Neutrophil (primary cell): ENCODE data around the gene WARS2.

Source experiments
- H3K27ac ChIP-seq: fragments of 200-600 bp; sonication (generic); 2 replicates; pipeline ENCODE4 v1.5.1; 2016; ENCODE audit warnings: mild to moderate bottlenecking, moderate library complexity
- H3K27me3 ChIP-seq: fragments of 200-600 bp; sonication (generic); 2 replicates; pipeline ENCODE4 v1.6.0; 2016; ENCODE audit warnings: mild to moderate bottlenecking
- H3K36me3 ChIP-seq: fragments of 200-600 bp; sonication (generic); 2 replicates; pipeline ENCODE4 v1.5.1; 2017
- H3K4me1 ChIP-seq, 2 experiments: fragments of 200-600 bp in 1 of 2; sonication (generic) in 1 of 2; 1 replicate in 1 of 2; 2 replicates in 1 of 2; pipeline versions ENCODE4 v1.5.1 to v1.6.1; 2013 to 2016; ENCODE audit warnings: low read depth in 1 of 2, low read length in 1 of 2, mild to moderate bottlenecking in 1 of 2, moderate library complexity in 1 of 2; ENCODE audit not compliant: control insufficient read depth in 1 of 2, insufficient read depth in 1 of 2
- H3K4me3 ChIP-seq, 2 experiments: fragments of 200-600 bp in 1 of 2; sonication (generic) in 1 of 2; 1 replicate in 1 of 2; 2 replicates in 1 of 2; pipeline ENCODE4 v1.5.1; 2013 to 2016; ENCODE audit warnings: low read depth in 1 of 2, low read length in 1 of 2, mild to moderate bottlenecking in 1 of 2, moderate library complexity in 1 of 2
- H3K9me3 ChIP-seq: fragments of 200-600 bp; sonication (generic); 2 replicates; pipeline ENCODE4 v1.5.1; 2016
- TF ChIP-seq, protein P1 (sequence below): fragments of 200-600 bp; sonication (generic); IDR thresholded peaks from 2 replicates; pipeline ENCODE4 v1.5.1; 2016; ENCODE audit warnings: antibody characterized with exemption

The WARS2 gene

DNA sequence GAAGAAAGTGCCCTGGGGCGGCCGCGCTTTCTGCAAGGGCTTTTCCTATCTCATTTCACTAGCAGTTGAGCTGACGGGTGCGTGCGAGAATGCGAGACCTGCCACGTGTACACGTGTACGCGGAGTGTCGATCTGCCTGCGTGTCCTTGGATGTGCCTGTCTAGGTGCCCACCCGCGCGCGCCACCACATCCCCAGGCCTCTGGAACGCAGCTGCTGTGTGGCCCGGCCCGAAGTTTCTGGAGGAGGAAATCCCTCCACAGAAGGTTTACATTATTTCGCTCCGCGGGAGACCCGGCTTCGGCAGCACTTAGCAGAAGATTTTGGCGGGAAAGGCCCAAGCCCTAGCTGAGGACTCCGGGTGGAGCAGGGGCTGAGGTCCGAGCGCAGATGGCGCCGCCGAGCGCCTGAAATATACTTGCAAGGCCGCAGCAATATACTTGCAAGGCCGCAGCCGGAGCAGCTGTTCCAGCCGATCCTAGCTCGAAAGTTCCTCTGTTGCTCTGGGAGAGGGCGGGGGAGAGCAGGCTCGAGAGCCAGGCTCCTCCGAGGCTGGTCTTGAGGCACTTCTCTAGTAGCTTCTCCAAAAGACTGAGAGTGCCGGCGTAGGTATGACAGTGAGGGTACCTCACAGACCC is 156.2 kb downstream of the WARS2 start:
- TF ChIP-seq, protein P1, sequence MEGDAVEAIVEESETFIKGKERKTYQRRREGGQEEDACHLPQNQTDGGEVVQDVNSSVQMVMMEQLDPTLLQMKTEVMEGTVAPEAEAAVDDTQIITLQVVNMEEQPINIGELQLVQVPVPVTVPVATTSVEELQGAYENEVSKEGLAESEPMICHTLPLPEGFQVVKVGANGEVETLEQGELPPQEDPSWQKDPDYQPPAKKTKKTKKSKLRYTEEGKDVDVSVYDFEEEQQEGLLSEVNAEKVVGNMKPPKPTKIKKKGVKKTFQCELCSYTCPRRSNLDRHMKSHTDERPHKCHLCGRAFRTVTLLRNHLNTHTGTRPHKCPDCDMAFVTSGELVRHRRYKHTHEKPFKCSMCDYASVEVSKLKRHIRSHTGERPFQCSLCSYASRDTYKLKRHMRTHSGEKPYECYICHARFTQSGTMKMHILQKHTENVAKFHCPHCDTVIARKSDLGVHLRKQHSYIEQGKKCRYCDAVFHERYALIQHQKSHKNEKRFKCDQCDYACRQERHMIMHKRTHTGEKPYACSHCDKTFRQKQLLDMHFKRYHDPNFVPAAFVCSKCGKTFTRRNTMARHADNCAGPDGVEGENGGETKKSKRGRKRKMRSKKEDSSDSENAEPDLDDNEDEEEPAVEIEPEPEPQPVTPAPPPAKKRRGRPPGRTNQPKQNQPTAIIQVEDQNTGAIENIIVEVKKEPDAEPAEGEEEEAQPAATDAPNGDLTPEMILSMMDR, result no peak
- Histone ChIP-seq H3K9me3 (no peaks in the 10 kb centered on the region), H3K27ac (no peak overlapping the region), H3K36me3 (no peaks in the 10 kb centered on the region), H3K4me1 (peaks cover 0 to 15% of the 10 kb centered on the region in 2 experiments), H3K27me3 (peaks cover 100% of the 10 kb centered on the region), H3K4me3 (no peak overlapping the region)

DNA sequence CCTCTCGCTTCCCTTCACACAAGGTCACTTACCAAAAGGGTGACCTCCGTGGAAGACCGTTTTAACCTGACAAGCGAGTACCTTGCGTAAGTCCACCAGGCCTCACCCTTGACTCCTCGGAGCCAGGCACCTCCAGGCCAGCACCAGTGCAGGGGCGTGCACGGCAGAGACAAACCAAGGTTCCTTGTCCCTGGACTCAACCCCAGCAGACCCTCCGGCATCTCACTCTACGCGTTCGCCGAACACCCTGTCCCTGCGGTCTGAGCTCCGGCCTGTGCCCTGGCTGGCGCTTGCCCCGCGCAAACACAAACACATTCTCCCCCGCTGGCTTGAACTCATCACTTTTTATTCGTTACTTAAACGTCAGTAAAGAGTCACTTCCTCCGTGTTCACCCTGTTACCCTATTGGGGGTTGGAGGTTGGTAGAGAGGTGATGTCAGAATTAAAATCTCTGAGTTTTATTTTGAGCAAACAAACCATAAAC is 156.9 kb downstream of the WARS2 start:
- Histone ChIP-seq H3K4me1 (peaks cover 0 to 15% of the 10 kb centered on the region in 2 experiments), H3K27me3 (peaks cover 100% of the 10 kb centered on the region), H3K27ac (no peak overlapping the region), H3K9me3 (no peaks in the 10 kb centered on the region), H3K4me3 (no peak overlapping the region), H3K36me3 (no peaks in the 10 kb centered on the region)
- TF ChIP-seq, protein P1, result no peak

DNA sequence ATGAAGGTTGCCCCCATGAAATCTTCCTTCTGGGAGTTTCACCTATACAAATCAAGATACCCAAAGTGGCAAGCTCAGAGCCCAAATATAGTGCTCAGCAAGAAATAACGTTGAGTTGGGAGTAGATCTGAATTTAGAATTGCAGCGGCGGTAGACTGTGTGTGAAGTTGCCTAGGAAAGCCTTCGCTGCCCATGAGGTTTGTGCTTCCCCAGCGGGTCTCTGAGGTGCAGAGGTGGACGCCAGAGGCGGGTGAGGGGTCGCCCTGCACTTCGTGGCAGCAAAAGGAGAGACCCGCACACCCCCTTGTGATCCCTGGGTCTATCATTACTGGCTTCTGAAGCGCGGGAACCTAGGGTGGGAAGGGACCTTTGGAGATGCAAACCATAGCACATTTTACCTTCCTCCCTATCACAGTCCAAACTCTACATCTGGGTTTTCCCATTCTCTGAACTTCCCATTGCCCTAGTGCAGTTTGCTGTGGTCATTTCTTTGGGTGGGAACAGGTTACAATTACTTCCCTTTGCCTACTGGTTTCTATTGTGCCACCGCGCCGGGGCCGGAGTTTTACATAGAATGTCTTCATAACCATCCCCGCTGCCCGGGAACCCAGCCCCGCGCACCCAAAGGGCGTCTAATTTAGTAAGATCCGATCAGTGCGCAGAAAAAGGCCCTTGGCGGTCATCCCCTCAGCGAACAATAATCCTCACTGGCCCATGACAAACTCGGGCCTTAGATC is 157.5 kb downstream of the WARS2 start:
- Histone ChIP-seq H3K4me3 (no peak overlapping the region), H3K9me3 (no peaks in the 10 kb centered on the region), H3K27me3 (peaks cover 100% of the 10 kb centered on the region), H3K4me1 (peaks cover 0 to 15% of the 10 kb centered on the region in 2 experiments), H3K27ac (no peak overlapping the region), H3K36me3 (no peaks in the 10 kb centered on the region)
- TF ChIP-seq, protein P1, result no peak

DNA sequence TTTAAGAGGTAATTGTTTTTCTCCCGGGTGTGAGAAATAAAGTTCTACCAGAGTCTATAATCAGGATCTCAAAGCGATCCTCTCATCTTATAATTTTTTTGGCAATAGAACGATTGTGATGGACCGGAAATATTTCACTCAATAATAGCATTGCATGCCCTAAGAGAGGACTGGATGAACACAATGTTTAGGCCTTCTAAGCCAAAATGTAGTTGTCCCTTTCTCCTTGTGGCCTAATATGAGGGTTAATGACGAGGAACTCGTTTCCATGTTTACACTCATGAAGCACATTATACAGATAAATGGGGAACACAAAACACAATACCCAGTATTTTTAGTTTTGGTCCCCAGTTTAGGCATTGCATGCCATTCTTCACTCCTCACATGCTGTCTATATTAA is 158.2 kb downstream of the WARS2 start:
- H3K36me3 ChIP-seq, result no peaks in the 10 kb centered on the region
- H3K27me3 ChIP-seq, result peaks cover 100% of the 10 kb centered on the region
- TF ChIP-seq, protein P1, result no peak
- no peak overlapping the region for H3K27ac ChIP-seq
- H3K9me3 ChIP-seq, result no peaks in the 10 kb centered on the region
- peaks cover 0 to 12% of the 10 kb centered on the region in 2 experiments for H3K4me1 ChIP-seq
- H3K4me3 ChIP-seq, result no peak overlapping the region

DNA sequence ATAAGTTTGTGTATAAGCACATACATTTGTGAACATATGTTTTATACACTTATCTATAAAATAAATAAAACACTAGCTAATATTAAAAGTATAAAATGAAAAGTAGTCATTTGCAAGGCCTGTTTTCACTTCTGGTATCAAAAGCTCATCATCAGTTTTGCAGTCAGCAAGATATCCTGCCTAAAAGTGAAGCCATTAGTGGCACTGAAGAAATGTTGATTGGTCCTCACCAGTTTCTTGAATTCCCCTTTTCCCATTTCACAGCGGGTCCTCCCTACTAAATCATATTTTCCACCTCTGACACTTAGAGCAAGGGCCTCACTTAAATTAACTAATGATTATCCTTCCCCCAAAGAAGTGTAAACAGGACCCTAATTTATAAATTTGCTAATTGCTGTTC is 159.0 kb downstream of the WARS2 start:
- H3K9me3 ChIP-seq, result no peaks in the 10 kb centered on the region
- peaks cover 0 to 11% of the 10 kb centered on the region in 2 experiments for H3K4me1 ChIP-seq
- H3K27me3 ChIP-seq, result peaks cover 100% of the 10 kb centered on the region
- H3K4me3 ChIP-seq, result no peak overlapping the region
- TF ChIP-seq, protein P1, result no peak
- no peaks in the 10 kb centered on the region for H3K36me3 ChIP-seq
- H3K27ac ChIP-seq, result no peak overlapping the region
